ENCODE results near the gene TEX22.

The TEX22 gene

GRCh38 chr14:105391541-105391940 is 6.8 kb upstream of the TEX22 start:
- intact Hi-C loops (cut with DNase I; ENCODE audit: low total_unique reads): no loop called here
- no peak for DNase-seq
- Histone ChIP-seq H3K36me3 (peaks cover 6 to 64% (median 26%) of the 10 kb centered on the region in 3 donors), H3K27ac (no peak overlapping the region), H3K9me3 (no peaks in the 10 kb centered on the region), H3K4me3 (no peak overlapping the region), H3K27me3 (no peaks in the 10 kb centered on the region), H3K4me1 (peaks cover 0 to 16% (median 0%) of the 10 kb centered on the region in 4 donors)
- no peak for TF ChIP-seq CTCF (IDR thresholded peaks at IDR 0.05)

- Histone ChIP-seq H3K27ac (no peak overlapping the region), H3K36me3 (peaks cover 6 to 55% (median 20%) of the 10 kb centered on the region in 3 donors), H3K27me3 (no peaks in the 10 kb centered on the region), H3K4me3 (no peak overlapping the region), H3K4me1 (peaks cover 0 to 19% (median 2%) of the 10 kb centered on the region in 4 donors), H3K9me3 (no peaks in the 10 kb centered on the region)
- no peak for TF ChIP-seq CTCF (IDR thresholded peaks at IDR 0.05)
- intact Hi-C loops (cut with DNase I; ENCODE audit: low total_unique reads): no loop called here
- no peak for DNase-seq
Measured at GRCh38 chr14:105392131-105393090, 5.9 kb upstream of the TEX22 start.

GRCh38 chr14:105393151-105393550 is 5.2 kb upstream of the TEX22 start:
- no peaks in the 10 kb centered on the region for H3K27me3 ChIP-seq
- H3K9me3 ChIP-seq: no peaks in the 10 kb centered on the region
- no peak for DNase-seq
- H3K4me3 ChIP-seq: no peak overlapping the region
- H3K4me1 ChIP-seq: peaks cover 0 to 25% (median 5%) of the 10 kb centered on the region in 4 donors
- TF ChIP-seq CTCF (IDR thresholded peaks at IDR 0.05): no peak
- intact Hi-C loops (cut with DNase I; ENCODE audit: low total_unique reads): no loop called here
- H3K27ac ChIP-seq: no peak overlapping the region
- H3K36me3 ChIP-seq: peaks cover 6 to 48% (median 15%) of the 10 kb centered on the region in 3 donors

GRCh38 chr14:105394714-105395537 is 3.4 kb upstream of the TEX22 start:
- Histone ChIP-seq H3K36me3 (peaks cover 6 to 43% (median 19%) of the 10 kb centered on the region in 3 donors), H3K9me3 (no peaks in the 10 kb centered on the region), H3K4me1 (peaks cover 0 to 23% (median 14%) of the 10 kb centered on the region in 4 donors), H3K27me3 (no peaks in the 10 kb centered on the region), H3K27ac (no peak overlapping the region), H3K4me3 (no peak overlapping the region)
- no peak for DNase-seq
- intact Hi-C loops (cut with DNase I; ENCODE audit: low total_unique reads): no loop called here
- TF ChIP-seq CTCF (IDR thresholded peaks at IDR 0.05): no peak

DNA sequence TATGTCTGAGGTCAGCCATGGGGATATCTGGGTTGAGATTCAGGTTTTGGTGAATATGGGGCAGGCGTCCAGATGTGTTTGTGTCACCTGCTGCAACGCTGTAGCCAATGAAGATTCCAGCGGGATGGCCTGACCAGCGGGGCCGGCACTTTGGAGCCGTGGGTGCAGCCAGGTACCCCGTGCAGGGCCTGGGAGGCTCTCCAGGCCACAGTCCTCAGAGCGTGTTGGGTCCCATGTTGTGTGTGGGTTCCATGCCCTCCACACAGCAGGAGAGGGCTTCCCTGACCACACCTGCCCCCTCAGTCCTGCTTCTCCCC is 2.8 kb upstream of the TEX22 start:
- no peaks in the 10 kb centered on the region for H3K27me3 ChIP-seq
- no peak overlapping the region for H3K4me3 ChIP-seq
- TF ChIP-seq CTCF (IDR thresholded peaks at IDR 0.05): no peak
- no peak overlapping the region for H3K27ac ChIP-seq
- peaks cover 0 to 18% (median 14%) of the 10 kb centered on the region in 4 donors for H3K4me1 ChIP-seq
- H3K9me3 ChIP-seq: no peaks in the 10 kb centered on the region
- peaks cover 6 to 48% (median 23%) of the 10 kb centered on the region in 3 donors for H3K36me3 ChIP-seq
- intact Hi-C loops (cut with DNase I; ENCODE audit: low total_unique reads): no loop called here
- no peak for DNase-seq
